Activated CD8-positive, alpha-beta memory T cell treated with anti-CD3 and anti-CD28 coated beads for 1 hour (primary cell): Measurements from ENCODE around the gene NOSTRIN.

Source experiments
- DNase-seq, 2 donors: peaks; one replicate each; pipeline ENCODE4 v3.0.0-alpha.2; 2020; ENCODE audit warnings: low read depth in 1 of 2; ENCODE audit errors: extremely low read depth in 1 of 2

Gene NOSTRIN

DNA sequence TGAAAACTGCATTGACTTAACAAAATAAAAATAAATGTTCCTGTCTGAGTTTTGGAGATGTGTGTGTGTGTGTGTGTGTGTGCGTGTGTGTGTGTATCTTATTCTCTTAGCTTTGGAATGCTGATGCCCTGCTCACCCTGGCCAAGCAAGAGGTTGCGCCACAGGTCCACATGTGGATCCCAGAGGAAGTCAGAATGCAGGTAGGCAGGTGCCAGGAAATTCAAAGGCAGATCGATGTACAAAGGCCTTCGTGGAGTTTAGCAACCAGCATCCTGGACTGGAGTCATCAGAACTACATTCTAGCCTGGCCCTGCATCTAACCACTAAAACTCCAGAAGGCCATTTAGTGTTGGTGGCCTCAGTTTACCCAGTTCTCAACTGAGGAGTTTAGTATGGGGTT lies 111.1 kb downstream of the NOSTRIN start:
- DNase-seq: no peak
